Spinal cord (tissue), 10 donors: ENCODE results near the gene EPS8. TPM values are rescaled to one million over a fixed set of nuclear protein-coding genes. Genes with fewer than 3 reads are reported as not detected.

Experiments used
- DNase-seq, 6 donors: peaks; one replicate each; pipeline versions ENCODE4 v3.0.0 to v3.0.0-alpha.2; 2013 to 2015; ENCODE audit warnings: low spot score in 6 of 6, low read depth in 4 of 6
- H3K27ac ChIP-seq: one replicate; pipeline ENCODE4 v1.5.1; 2013; ENCODE audit warnings: low read depth, low read length, control low read depth
- H3K27me3 ChIP-seq: one replicate; pipeline ENCODE4 v1.6.1; 2013; ENCODE audit warnings: low read length; ENCODE audit not compliant: control insufficient read depth, insufficient read depth
- H3K36me3 ChIP-seq: one replicate; pipeline ENCODE4 v1.6.1; 2013; ENCODE audit warnings: low read length; ENCODE audit not compliant: control insufficient read depth, insufficient read depth
- H3K4me1 ChIP-seq: one replicate; pipeline ENCODE4 v1.6.1; 2013; ENCODE audit warnings: low read length; ENCODE audit not compliant: control insufficient read depth, insufficient read depth
- H3K4me3 ChIP-seq: one replicate; pipeline ENCODE4 v1.5.1; 2013; ENCODE audit warnings: low read depth, low read length, control low read depth
- H3K9me3 ChIP-seq: one replicate; pipeline ENCODE4 v1.6.1; 2013; ENCODE audit warnings: low read length; ENCODE audit not compliant: control insufficient read depth, insufficient read depth
- WGBS: methylation state at CpG from one replicate; pipeline ENCODE4 v1.1.5; 2013; ENCODE audit warnings: missing lambda C conversion rate; ENCODE audit not compliant: insufficient coverage; 5-methylcytosine and 5-hydroxymethylcytosine counted together
- polyA plus RNA-seq, 2 donors: library from polyadenylated mRNA; unstranded; fragments of 120-200 nt; gene quantifications; one replicate each; pipeline ENCODE4 v1.2.1, GENCODE V29; 2013; ENCODE audit not compliant: insufficient read length in 2 of 2
- total RNA-seq, 2 donors: library from RNA; depleted of rRNA in 1 of 2; stranded (reverse); fragments of 120-200 nt in 1 of 2; fragments of >200 nt in 1 of 2; gene quantifications; one replicate each; pipeline versions ENCODE4 v1.2.3 to v1.2.4, GENCODE V29; 2013 to 2014
- donor health status: healthy.

Gene EPS8
- total and polyA plus RNA-seq, 4 donors: 63.1 to 84.1 (median 73.7) TPM

GRCh38 chr12:15605881-15606590, 183.2 kb downstream of the EPS8 start:
- no peak overlapping the region for H3K4me3 ChIP-seq
- H3K27me3 ChIP-seq: no peaks in the 10 kb centered on the region
- WGBS: 85% methylated on average over 6 of the region's 10 CpGs
- no peak overlapping the region for H3K27ac ChIP-seq
- H3K9me3 ChIP-seq: no peaks in the 10 kb centered on the region
- H3K36me3 ChIP-seq: no peaks in the 10 kb centered on the region
- DNase-seq: peak in 1 of 6 donors; percentile 80
- H3K4me1 ChIP-seq: no peaks in the 10 kb centered on the region

GRCh38 chr12:15603474-15604085, 185.6 kb downstream of the EPS8 start:
- H3K9me3 ChIP-seq: no peaks in the 10 kb centered on the region
- H3K27me3 ChIP-seq: no peaks in the 10 kb centered on the region
- peak in 2 of 6 donors; percentile 43 to 62 for DNase-seq
- no peaks in the 10 kb centered on the region for H3K4me1 ChIP-seq
- H3K27ac ChIP-seq: no peak overlapping the region
- H3K36me3 ChIP-seq: no peaks in the 10 kb centered on the region
- H3K4me3 ChIP-seq: no peak overlapping the region
- WGBS: 50% methylated on average over 2 of the region's 4 CpGs

DNA sequence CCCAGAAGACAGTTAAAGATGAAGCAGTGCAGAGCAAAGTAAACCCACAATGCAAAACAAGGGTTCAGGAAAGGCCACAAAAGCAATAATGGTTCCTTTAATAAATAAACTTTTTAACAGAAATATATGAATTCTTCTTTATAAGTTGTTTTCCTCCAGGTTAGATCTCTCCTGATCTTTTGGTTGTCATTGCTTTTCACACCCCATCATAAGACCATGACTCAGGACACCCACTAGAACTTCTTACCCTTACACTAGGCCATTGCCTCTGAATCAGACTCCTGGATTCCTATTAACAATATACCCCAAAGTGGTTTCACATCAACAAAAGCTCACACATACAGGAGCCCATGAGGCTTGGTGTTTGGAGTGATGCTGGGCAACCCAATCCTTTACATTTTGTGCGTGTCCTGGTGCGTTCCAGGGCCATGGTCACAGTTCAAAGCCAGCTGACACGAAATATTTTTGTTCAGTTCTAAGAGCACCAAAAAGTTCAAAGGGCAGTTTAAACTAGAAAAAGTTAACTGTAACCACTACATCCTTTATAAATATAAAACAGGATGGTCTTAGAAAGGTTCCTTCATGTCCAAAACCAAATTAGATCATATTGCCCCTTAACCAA, 187.0 kb downstream of the EPS8 start:
- Histone ChIP-seq H3K27ac (no peak overlapping the region), H3K36me3 (no peaks in the 10 kb centered on the region), H3K4me3 (no peak overlapping the region), H3K4me1 (no peaks in the 10 kb centered on the region), H3K27me3 (no peaks in the 10 kb centered on the region), H3K9me3 (no peaks in the 10 kb centered on the region)
- no peak for DNase-seq
- WGBS: 93% methylated on average over 2 of the region's 3 CpGs

DNA sequence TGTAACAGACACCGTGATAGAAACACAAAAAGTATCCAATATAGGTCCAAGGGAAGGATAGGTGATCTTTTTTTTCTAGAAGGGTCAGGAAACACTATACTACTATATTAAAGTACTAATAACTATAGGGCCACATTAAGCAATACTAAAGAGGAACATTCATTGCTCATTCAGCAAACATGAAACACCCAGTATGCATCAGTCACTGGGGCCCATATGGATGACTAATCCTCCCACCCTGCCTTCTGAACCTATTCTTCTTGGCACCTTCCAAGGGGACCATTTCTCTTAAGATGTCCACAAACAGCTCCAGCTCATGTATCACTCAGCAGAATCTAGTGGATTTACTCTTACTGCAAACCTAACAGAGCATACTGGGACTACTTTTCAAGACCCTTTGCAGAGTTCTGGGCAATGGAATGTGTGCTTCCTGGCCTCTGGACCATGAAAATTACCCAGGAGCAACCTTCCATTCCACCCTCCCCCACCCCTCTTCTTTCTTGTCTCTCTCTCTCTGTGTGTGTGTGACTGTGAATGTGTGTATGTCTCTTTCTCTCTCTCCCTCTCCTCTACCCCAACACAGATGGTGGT, 187.9 kb downstream of the EPS8 start:
- DNase-seq: no peak
- WGBS: no CpG with 5 or more reads among the region's 1 CpG
- H3K9me3 ChIP-seq: no peaks in the 10 kb centered on the region
- no peak overlapping the region for H3K4me3 ChIP-seq
- no peaks in the 10 kb centered on the region for H3K36me3 ChIP-seq
- H3K27ac ChIP-seq: no peak overlapping the region
- no peaks in the 10 kb centered on the region for H3K4me1 ChIP-seq
- H3K27me3 ChIP-seq: no peaks in the 10 kb centered on the region

DNA sequence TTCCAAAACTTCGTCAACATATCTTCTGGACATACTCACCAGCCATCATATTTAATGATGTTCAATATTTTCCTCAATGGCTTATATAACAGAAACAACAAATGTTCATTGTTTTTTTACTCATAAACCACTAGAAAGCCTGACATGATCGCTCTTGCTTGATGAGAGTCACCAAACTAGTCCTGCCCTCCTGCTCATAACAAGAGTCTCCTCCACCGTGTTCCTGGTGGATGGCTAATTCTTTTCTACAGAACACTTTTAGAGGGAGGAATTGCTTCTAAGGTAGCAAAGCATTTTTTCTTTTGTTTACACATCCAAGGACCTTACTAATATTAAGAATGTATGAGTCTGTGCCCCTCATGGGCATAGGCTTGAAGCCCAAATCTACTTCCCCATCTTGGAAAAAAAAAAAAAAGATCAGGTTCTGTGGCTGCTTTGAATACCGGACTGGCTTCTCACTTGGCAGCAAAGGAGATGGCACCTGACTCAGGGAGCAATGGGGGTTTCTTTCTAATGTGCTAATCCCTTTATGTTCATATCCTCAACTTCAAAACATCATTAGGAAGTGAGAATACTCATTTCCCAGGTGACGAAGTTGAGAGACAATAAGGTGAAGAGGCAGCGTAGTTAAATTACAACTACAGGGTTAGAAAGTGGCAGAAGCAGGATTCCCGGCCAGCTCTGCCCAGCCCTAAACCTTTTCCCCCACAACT, 188.8 kb downstream of the EPS8 start:
- WGBS: no CpG with 5 or more reads among the region's 7 CpGs
- H3K27ac ChIP-seq: no peak overlapping the region
- no peak for DNase-seq

GRCh38 chr12:15599266-15600037, 189.7 kb downstream of the EPS8 start:
- no peaks in the 10 kb centered on the region for H3K9me3 ChIP-seq
- H3K27me3 ChIP-seq: no peaks in the 10 kb centered on the region
- DNase-seq: peak in 4 of 6 donors; percentile 10 to 84 (median 56)
- peak overlapping the region; percentile 4 for H3K27ac ChIP-seq
- 32% methylated on average over 3 of the region's 4 CpGs for WGBS
- H3K4me1 ChIP-seq: no peaks in the 10 kb centered on the region
- no peak overlapping the region for H3K4me3 ChIP-seq
- H3K36me3 ChIP-seq: no peaks in the 10 kb centered on the region

More for the DNA sequence above, 188.8 kb downstream of the EPS8 start:
- Histone ChIP-seq H3K4me1 (no peaks in the 10 kb centered on the region), H3K4me3 (no peak overlapping the region), H3K36me3 (no peaks in the 10 kb centered on the region), H3K27me3 (no peaks in the 10 kb centered on the region), H3K9me3 (no peaks in the 10 kb centered on the region)

GRCh38 chr12:15597125-15597830, 191.9 kb downstream of the EPS8 start:
- Histone ChIP-seq H3K4me1 (no peaks in the 10 kb centered on the region), H3K27me3 (no peaks in the 10 kb centered on the region), H3K9me3 (no peaks in the 10 kb centered on the region), H3K4me3 (no peak overlapping the region), H3K27ac (no peak overlapping the region), H3K36me3 (no peaks in the 10 kb centered on the region)
- 63% methylated on average over 2 of the region's 5 CpGs for WGBS
- peak in 1 of 6 donors; percentile 49 for DNase-seq

- Histone ChIP-seq H3K27me3 (no peaks in the 10 kb centered on the region), H3K9me3 (no peaks in the 10 kb centered on the region), H3K27ac (no peak overlapping the region), H3K36me3 (no peaks in the 10 kb centered on the region), H3K4me3 (no peak overlapping the region), H3K4me1 (no peaks in the 10 kb centered on the region)
- DNase-seq: no peak
- whole genome bisulfite sequencing: 71% methylated on average over 2 of the region's 5 CpGs
Observed at GRCh38 chr12:15596174-15596573, 193.0 kb downstream of the EPS8 start.
